SK-N-SH (cell line): Measurements from ENCODE around the gene C4orf50.

ENCODE experiments used
- CTCF ChIP-seq: fragments of 200-600 bp; sonication (generic); IDR thresholded peaks from 2 replicates; pipeline ENCODE4 v1.6.1; 2017; ENCODE audit warnings: antibody characterized with exemption, mild to moderate bottlenecking, moderate library complexity
- FOSL2 ChIP-seq: IDR thresholded peaks from 2 replicates; pipeline ENCODE4 v1.4.0; 2012; ENCODE audit warnings: low read depth, mild to moderate bottlenecking, moderate library complexity, borderline replicate concordance
- POLR2AphosphoS5 ChIP-seq: IDR thresholded peaks from 2 replicates; pipeline ENCODE4 v1.6.1; 2012; ENCODE audit warnings: low read depth, low read length
- RAD21 ChIP-seq: IDR thresholded peaks from 2 replicates; pipeline ENCODE4 v1.6.1; 2012; ENCODE audit warnings: mild to moderate bottlenecking, low read length
- REST ChIP-seq: IDR thresholded peaks from 2 replicates; pipeline ENCODE4 v1.6.1; 2012; ENCODE audit warnings: mild to moderate bottlenecking, low read depth, low read length, moderate library complexity
- TAF1 ChIP-seq: IDR thresholded peaks from 2 replicates; pipeline ENCODE4 v1.6.1; 2012; ENCODE audit warnings: low read depth, mild to moderate bottlenecking, low read length, moderate library complexity, borderline replicate concordance
- USF1 ChIP-seq: IDR thresholded peaks from 2 replicates; pipeline ENCODE4 v1.4.0; 2012; ENCODE audit warnings: low read depth, borderline replicate concordance

GRCh38 chr4:5925419-5926200 is 92.6 kb downstream of the C4orf50 start:
- TF ChIP-seq POLR2AphosphoS5 (no peak), CTCF (no peak), USF1 (no peak), REST (no peak), FOSL2 (no peak), TAF1 (no peak), RAD21 (no peak)
